Kasumi-1 (cell line): ENCODE results near the gene HELZ.
"Not testable (repeated sequence)": the region's sequence is repeated elsewhere in the genome, so short reads cannot be mapped to it uniquely, and the experiment has no call there.

Source experiments
- DNase-seq, 2 experiments: peaks; one replicate each; lab custom pipeline; 2025; lab: John Stamatoyannopoulos, UW

Gene HELZ

GRCh38 chr17:67229109-67229955 lies 15.7 kb downstream of the HELZ start:
- no peak for DNase-seq

- no peak for DNase-seq
These were observed 17.5 kb downstream of the HELZ start for GRCh38 chr17:67227488-67227887.

GRCh38 chr17:67225316-67225715 lies 19.7 kb downstream of the HELZ start:
- no peak for DNase-seq

GRCh38 chr17:67224736-67225135 lies 20.3 kb downstream of the HELZ start:
- DNase-seq, result no peak

GRCh38 chr17:67223924-67224323 lies 21.1 kb downstream of the HELZ start:
- no peak for DNase-seq

- peak; percentile 88 to 92 for DNase-seq
These were observed 23.7 kb downstream of the HELZ start for GRCh38 chr17:67221062-67221998.

GRCh38 chr17:67218385-67218950 lies 26.5 kb downstream of the HELZ start:
- DNase-seq, result no peak

- DNase-seq, result no peak
These were observed 27.6 kb downstream of the HELZ start for GRCh38 chr17:67217446-67217845.

- DNase-seq, result peak in 1 of 2 experiments; percentile 36
These were observed 28.2 kb downstream of the HELZ start for GRCh38 chr17:67216578-67217320.

GRCh38 chr17:67215991-67216421 lies 29.0 kb downstream of the HELZ start:
- DNase-seq, result no peak

GRCh38 chr17:67212714-67213417 lies 32.1 kb downstream of the HELZ start:
- peak; percentile 47 to 48 for DNase-seq

GRCh38 chr17:67212231-67212630 lies 32.8 kb downstream of the HELZ start:
- DNase-seq, result no peak

- peak in 1 of 2 experiments; percentile 30 for DNase-seq
These were observed 33.3 kb downstream of the HELZ start for GRCh38 chr17:67211742-67212141.

- no peak for DNase-seq
These were observed 34.1 kb downstream of the HELZ start for GRCh38 chr17:67210915-67211314.

- DNase-seq, result no peak
These were observed 36.8 kb downstream of the HELZ start for GRCh38 chr17:67208232-67208631.

GRCh38 chr17:67203818-67204217 lies 41.2 kb downstream of the HELZ start:
- DNase-seq, result no peak

GRCh38 chr17:67202503-67202902 lies 42.5 kb downstream of the HELZ start:
- DNase-seq, result no peak

- peak; percentile 26 to 74 for DNase-seq
These were observed 44.2 kb downstream of the HELZ start for GRCh38 chr17:67200727-67201301.

- DNase-seq, result no peak
These were observed 46.9 kb downstream of the HELZ start for GRCh38 chr17:67198131-67198530.

- DNase-seq, result not testable (repeated sequence)
These were observed 48.0 kb downstream of the HELZ start for GRCh38 chr17:67197023-67197422.

GRCh38 chr17:67196422-67196821 lies 48.6 kb downstream of the HELZ start:
- no peak for DNase-seq
